Measurements from ENCODE around the gene PPBP. TPM values are rescaled to one million over a fixed set of nuclear protein-coding genes. Genes with fewer than 3 reads are reported as not detected.
A peak's percentile ranks its signal among the peaks of the same experiment; 100 is the strongest.

The PPBP gene
- total RNA-seq (1,000 to 10,000 TPM in 1 of 2 donors, 10 to 100 TPM in 1; 58.0 to 1,001 TPM), total RNA-seq (0 reads per million in 2 donors)

- H3K27ac Mint-ChIP-seq, result no peak within 1 kb of the TSS
- no peaks in the 10 kb centered on the region for H3K4me1 Mint-ChIP-seq
- H3K36me3 Mint-ChIP-seq (ENCODE audit: low read depth), result no peaks in the 10 kb centered on the region
- DNase-seq (no peak), ATAC-seq (no peak)
- no peaks in the 10 kb centered on the region for H3K27me3 Mint-ChIP-seq
- H3K4me3 Mint-ChIP-seq, result no peak within 1 kb of the TSS
- H3K9me3 ChIP-seq (ENCODE audit: control insufficient read depth, low read length, poor library complexity, severe bottlenecking), result no peaks in the 10 kb centered on the region
Measured at GRCh38 chr4:73988061-73988460, at the start of gene PPBP. Gene PPBP, minus strand, starts transcription at chr4:73988190. Its CDS starts 87 bp downstream, at chr4:73988103.

- DNase-seq (no peak), ATAC-seq (no peak)
- H3K4me1 Mint-ChIP-seq, result peaks cover 12% of the 10 kb centered on the region
- H3K36me3 Mint-ChIP-seq (ENCODE audit: low read depth), result peaks cover 2% of the 10 kb centered on the region
- no peaks in the 10 kb centered on the region for H3K9me3 ChIP-seq (ENCODE audit: control insufficient read depth, low read length, poor library complexity, severe bottlenecking)
- no peak overlapping the region for H3K27ac Mint-ChIP-seq
- peak overlapping the region; percentile 90 for H3K4me3 Mint-ChIP-seq
- peaks cover 56% of the 10 kb centered on the region for H3K27me3 Mint-ChIP-seq
Measured at GRCh38 chr4:74037076-74037955, 49.3 kb upstream of the PPBP start.

- peaks cover 25% of the 10 kb centered on the region for H3K27me3 Mint-ChIP-seq
- no peak overlapping the region for H3K4me3 Mint-ChIP-seq
- no peak for ATAC-seq
Measured at GRCh38 chr4:74033739-74034138, 45.7 kb upstream of the PPBP start.

GRCh38 chr4:74032064-74032463 lies 44.1 kb upstream of the PPBP start:
- no peak overlapping the region for H3K4me3 Mint-ChIP-seq
- no peaks in the 10 kb centered on the region for H3K4me1 Mint-ChIP-seq
- H3K27ac Mint-ChIP-seq, result no peak overlapping the region
- H3K36me3 Mint-ChIP-seq (ENCODE audit: low read depth), result no peaks in the 10 kb centered on the region
- no peak for DNase-seq
- H3K27me3 Mint-ChIP-seq, result peaks cover 14% of the 10 kb centered on the region
- H3K9me3 ChIP-seq (ENCODE audit: control insufficient read depth, low read length, poor library complexity, severe bottlenecking), result no peaks in the 10 kb centered on the region
- no peak for ATAC-seq

More at GRCh38 chr4:74033739-74034138, 45.7 kb upstream of the PPBP start:
- no peak overlapping the region for H3K27ac Mint-ChIP-seq
- H3K4me1 Mint-ChIP-seq, result peaks cover 4% of the 10 kb centered on the region
- H3K9me3 ChIP-seq (ENCODE audit: control insufficient read depth, low read length, poor library complexity, severe bottlenecking), result no peaks in the 10 kb centered on the region
- no peak for DNase-seq
- peaks cover 2% of the 10 kb centered on the region for H3K36me3 Mint-ChIP-seq (ENCODE audit: low read depth)

- no peaks in the 10 kb centered on the region for H3K36me3 Mint-ChIP-seq (ENCODE audit: low read depth)
- no peaks in the 10 kb centered on the region for H3K9me3 ChIP-seq (ENCODE audit: control insufficient read depth, low read length, poor library complexity, severe bottlenecking)
- no peaks in the 10 kb centered on the region for H3K4me1 Mint-ChIP-seq
- peaks cover 12% of the 10 kb centered on the region for H3K27me3 Mint-ChIP-seq
- no peak overlapping the region for H3K4me3 Mint-ChIP-seq
- no peak for ATAC-seq
- DNase-seq, result no peak
- no peak overlapping the region for H3K27ac Mint-ChIP-seq
Measured at GRCh38 chr4:74031576-74031975, 43.6 kb upstream of the PPBP start.

- Mint-ChIP-seq H3K27me3 (peaks cover 2% of the 10 kb centered on the region), H3K36me3 (ENCODE audit: low read depth) (no peaks in the 10 kb centered on the region), H3K4me1 (no peaks in the 10 kb centered on the region), H3K27ac (no peak overlapping the region), H3K4me3 (no peak overlapping the region)
- ATAC-seq, result no peak
- H3K9me3 ChIP-seq (ENCODE audit: control insufficient read depth, low read length, poor library complexity, severe bottlenecking), result no peaks in the 10 kb centered on the region
- no peak for DNase-seq
Measured at GRCh38 chr4:74030285-74030684, 42.3 kb upstream of the PPBP start.

GRCh38 chr4:74028504-74028903 lies 40.5 kb upstream of the PPBP start:
- Mint-ChIP-seq H3K4me3 (no peak overlapping the region), H3K36me3 (ENCODE audit: low read depth) (no peaks in the 10 kb centered on the region), H3K27me3 (peaks cover 6% of the 10 kb centered on the region), H3K4me1 (no peaks in the 10 kb centered on the region), H3K27ac (no peak overlapping the region)
- ATAC-seq, result no peak
- no peaks in the 10 kb centered on the region for H3K9me3 ChIP-seq (ENCODE audit: control insufficient read depth, low read length, poor library complexity, severe bottlenecking)
- DNase-seq, result no peak

- Mint-ChIP-seq H3K4me3 (no peak overlapping the region), H3K27ac (no peak overlapping the region), H3K27me3 (peaks cover 9% of the 10 kb centered on the region), H3K4me1 (no peaks in the 10 kb centered on the region), H3K36me3 (ENCODE audit: low read depth) (no peaks in the 10 kb centered on the region)
- no peak for ATAC-seq
- no peak for DNase-seq
- H3K9me3 ChIP-seq (ENCODE audit: control insufficient read depth, low read length, poor library complexity, severe bottlenecking), result no peaks in the 10 kb centered on the region
Measured at GRCh38 chr4:74023709-74024108, 35.7 kb upstream of the PPBP start.

GRCh38 chr4:74021601-74022000 lies 33.6 kb upstream of the PPBP start:
- DNase-seq (no peak), ATAC-seq (no peak)
- no peak overlapping the region for H3K27ac Mint-ChIP-seq
- H3K4me3 Mint-ChIP-seq, result no peak overlapping the region
- no peaks in the 10 kb centered on the region for H3K9me3 ChIP-seq (ENCODE audit: control insufficient read depth, low read length, poor library complexity, severe bottlenecking)
- no peaks in the 10 kb centered on the region for H3K36me3 Mint-ChIP-seq (ENCODE audit: low read depth)
- no peaks in the 10 kb centered on the region for H3K4me1 Mint-ChIP-seq
- H3K27me3 Mint-ChIP-seq, result peaks cover 9% of the 10 kb centered on the region

- ATAC-seq (no peak), DNase-seq (no peak)
- peak overlapping the region; percentile 10 for H3K4me3 Mint-ChIP-seq
- no peaks in the 10 kb centered on the region for H3K4me1 Mint-ChIP-seq
- no peak overlapping the region for H3K27ac Mint-ChIP-seq
- H3K36me3 Mint-ChIP-seq (ENCODE audit: low read depth), result no peaks in the 10 kb centered on the region
- H3K9me3 ChIP-seq (ENCODE audit: control insufficient read depth, low read length, poor library complexity, severe bottlenecking), result no peaks in the 10 kb centered on the region
- peaks cover 6% of the 10 kb centered on the region for H3K27me3 Mint-ChIP-seq
Measured at GRCh38 chr4:74018771-74019170, 30.8 kb upstream of the PPBP start.

- DNase-seq, result no peak
- no peak overlapping the region for H3K27ac Mint-ChIP-seq
- H3K4me3 Mint-ChIP-seq, result no peak overlapping the region
- no peaks in the 10 kb centered on the region for H3K27me3 Mint-ChIP-seq
- H3K4me1 Mint-ChIP-seq, result no peaks in the 10 kb centered on the region
- no peaks in the 10 kb centered on the region for H3K36me3 Mint-ChIP-seq (ENCODE audit: low read depth)
- no peaks in the 10 kb centered on the region for H3K9me3 ChIP-seq (ENCODE audit: control insufficient read depth, low read length, poor library complexity, severe bottlenecking)
- no peak for ATAC-seq
Measured at GRCh38 chr4:74018116-74018515, 30.1 kb upstream of the PPBP start.

GRCh38 chr4:74016068-74016467 lies 28.1 kb upstream of the PPBP start:
- no peaks in the 10 kb centered on the region for H3K9me3 ChIP-seq (ENCODE audit: control insufficient read depth, low read length, poor library complexity, severe bottlenecking)
- Mint-ChIP-seq H3K27me3 (no peaks in the 10 kb centered on the region), H3K36me3 (ENCODE audit: low read depth) (no peaks in the 10 kb centered on the region), H3K4me1 (no peaks in the 10 kb centered on the region), H3K27ac (no peak overlapping the region), H3K4me3 (no peak overlapping the region)
- no peak for DNase-seq
- ATAC-seq, result no peak

- ATAC-seq (no peak), DNase-seq (no peak)
- H3K9me3 ChIP-seq (ENCODE audit: control insufficient read depth, low read length, poor library complexity, severe bottlenecking), result no peaks in the 10 kb centered on the region
- Mint-ChIP-seq H3K27ac (no peak overlapping the region), H3K36me3 (ENCODE audit: low read depth) (no peaks in the 10 kb centered on the region), H3K4me1 (no peaks in the 10 kb centered on the region), H3K4me3 (no peak overlapping the region), H3K27me3 (peaks cover 4% of the 10 kb centered on the region)
Measured at GRCh38 chr4:74015126-74015780, 27.3 kb upstream of the PPBP start.
